22Rv1 (cell line): ENCODE data around the gene SUSD4.

Source experiments
- ZFX ChIP-seq: fragments of 450-650 bp; IDR thresholded peaks from 2 replicates; pipeline ENCODE4 v1.6.1; 2017; ENCODE audit warnings: antibody characterized with exemption, borderline replicate concordance
- TF ChIP-seq, protein P1 (sequence below): fragments of 450-650 bp; IDR thresholded peaks from 2 replicates; pipeline ENCODE4 v1.5.1; 2017; ENCODE audit warnings: mild to moderate bottlenecking

DNA sequence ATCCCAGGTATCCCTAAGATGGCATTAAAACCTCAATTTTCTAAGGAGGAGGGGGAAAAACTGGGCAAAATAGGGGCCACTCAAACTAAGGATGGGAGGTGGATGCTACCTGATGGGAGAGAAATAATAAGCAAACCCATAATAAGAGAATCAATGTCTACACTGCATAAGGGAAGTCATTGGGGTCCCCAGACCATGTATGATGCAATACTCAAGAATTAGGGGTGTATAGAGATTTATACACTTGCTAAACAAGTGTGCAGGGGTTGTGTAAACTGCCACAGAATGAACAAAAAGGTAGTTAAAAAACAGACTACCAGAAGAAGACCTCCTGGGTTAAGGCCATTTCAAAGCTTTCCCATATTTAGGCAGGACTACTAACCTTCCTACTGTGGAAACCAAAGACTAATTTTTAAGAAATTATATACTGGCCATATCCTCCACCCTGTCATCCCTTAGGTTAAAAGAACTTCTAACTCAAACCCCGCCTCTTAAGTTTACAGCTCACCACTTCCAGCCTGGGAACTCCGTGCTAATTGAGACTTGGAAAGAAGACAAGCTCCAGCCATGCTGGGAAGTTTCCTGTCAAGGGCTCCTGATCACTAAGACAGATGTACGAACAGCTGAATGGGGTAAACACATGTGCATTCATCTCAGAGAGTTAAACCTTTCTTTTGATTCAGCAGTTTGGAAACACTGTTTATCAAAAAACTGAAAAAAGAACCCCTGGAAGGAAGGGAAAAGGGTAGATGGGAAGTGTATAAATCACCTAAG lies 156.5 kb downstream of the SUSD4 start:
- TF ChIP-seq, protein P1, sequence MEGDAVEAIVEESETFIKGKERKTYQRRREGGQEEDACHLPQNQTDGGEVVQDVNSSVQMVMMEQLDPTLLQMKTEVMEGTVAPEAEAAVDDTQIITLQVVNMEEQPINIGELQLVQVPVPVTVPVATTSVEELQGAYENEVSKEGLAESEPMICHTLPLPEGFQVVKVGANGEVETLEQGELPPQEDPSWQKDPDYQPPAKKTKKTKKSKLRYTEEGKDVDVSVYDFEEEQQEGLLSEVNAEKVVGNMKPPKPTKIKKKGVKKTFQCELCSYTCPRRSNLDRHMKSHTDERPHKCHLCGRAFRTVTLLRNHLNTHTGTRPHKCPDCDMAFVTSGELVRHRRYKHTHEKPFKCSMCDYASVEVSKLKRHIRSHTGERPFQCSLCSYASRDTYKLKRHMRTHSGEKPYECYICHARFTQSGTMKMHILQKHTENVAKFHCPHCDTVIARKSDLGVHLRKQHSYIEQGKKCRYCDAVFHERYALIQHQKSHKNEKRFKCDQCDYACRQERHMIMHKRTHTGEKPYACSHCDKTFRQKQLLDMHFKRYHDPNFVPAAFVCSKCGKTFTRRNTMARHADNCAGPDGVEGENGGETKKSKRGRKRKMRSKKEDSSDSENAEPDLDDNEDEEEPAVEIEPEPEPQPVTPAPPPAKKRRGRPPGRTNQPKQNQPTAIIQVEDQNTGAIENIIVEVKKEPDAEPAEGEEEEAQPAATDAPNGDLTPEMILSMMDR, result no peak
- TF ChIP-seq ZFX, result no peak
